K562 (cell line): ENCODE data around the gene PLAGL1. TPM values are rescaled to one million over a fixed set of nuclear protein-coding genes. Genes with fewer than 3 reads are reported as not detected.
A peak's percentile ranks its signal among the peaks of the same experiment; 100 is the strongest.

Experiments
- C11orf30 ChIP-seq: fragments of 450-650 bp; IDR thresholded peaks from 2 replicates; pipeline ENCODE4 v1.6.1; 2016; ENCODE audit warnings: low read depth, mild to moderate bottlenecking
- E2F3 ChIP-seq: fragments of 250-450 bp; sonication (Bioruptor Pico); IDR thresholded peaks from 2 replicates; pipeline ENCODE4 v1.4.0; 2020; ENCODE audit warnings: mild to moderate bottlenecking
- MAFF ChIP-seq: IDR thresholded peaks from 2 replicates; pipeline ENCODE4 v1.6.1; 2012; ENCODE audit warnings: low read length, improper control_type of control experiment
- MAFG ChIP-seq: fragments of 450-650 bp; conservative IDR thresholded peaks from 2 replicates; pipeline ENCODE4 v1.6.1; 2016; ENCODE audit warnings: missing genetic modification characterization, missing compliant biosample characterization
- PCBP2 ChIP-seq: fragments of 200-400 bp; formaldehyde crosslinking; IDR thresholded peaks from 2 replicates; pipeline ENCODE4 v1.6.1; 2018; ENCODE audit warnings: low read length, low read depth, mild to moderate bottlenecking, moderate library complexity; ENCODE audit not compliant: poor library complexity, severe bottlenecking
- ZNF316 ChIP-seq: fragments of 450-650 bp; IDR thresholded peaks from 2 replicates; pipeline ENCODE4 v1.6.1; 2016
- polyA plus RNA-seq, 8 experiments: library from polyadenylated mRNA; depleted of rRNA in 4 of 8; stranded (reverse) in 5 of 8; unstranded in 3 of 8; fragments of >200 nt; fragmentation: Nextera tagmentation in 2 of 8; fragmentation: Illumina TruSeq in 1 of 8; extraction: Ambion mirVana in 2 of 8; extraction: Trizol in 1 of 8; gene quantifications; 2 replicates each; pipeline versions ENCODE4 v1.2.1 to v1.2.3, GENCODE V29; 2011 to 2014; ENCODE audit warnings: inconsistent platforms in 1 of 8, missing spikeins in 1 of 8
- total RNA-seq, 7 experiments: library from RNA; depleted of rRNA in 6 of 7; stranded (reverse); fragments of >200 nt in 6 of 7; fragmentation: Illumina TruSeq in 2 of 7; extraction: Trizol in 2 of 7; gene quantifications; 2 replicates each; pipeline versions ENCODE4 v1.2.1 to v1.2.3, GENCODE V29; 2011 to 2021; ENCODE audit warnings: low replicate concordance in 1 of 7
- TF ChIP-seq, protein P1 (sequence below): sonication (generic); IDR thresholded peaks from 2 replicates; pipeline ENCODE4 v1.6.1; 2016
- TF ChIP-seq, protein P2 (sequence below): fragments of 200-600 bp; sonication (generic); IDR thresholded peaks from one replicate; pipeline ENCODE4 v1.6.1; 2012; ENCODE audit warnings: mild to moderate bottlenecking, low read depth, low read length, inconsistent platforms
- TF ChIP-seq, protein P3 (sequence below): fragments of 250-450 bp; sonication (Bioruptor Pico); IDR thresholded peaks from 2 replicates; pipeline ENCODE4 v1.8.0; 2022; ENCODE audit warnings: moderate library complexity, mild to moderate bottlenecking, inconsistent platforms
- TF ChIP-seq, protein P4 (sequence below): fragments of 250-450 bp; sonication (Bioruptor Pico); IDR thresholded peaks from 2 replicates; pipeline ENCODE4 v1.4.0; 2020; ENCODE audit warnings: mild to moderate bottlenecking, moderate library complexity, borderline replicate concordance
- TF ChIP-seq, protein P5 (sequence below): fragments of 250-450 bp; sonication (Bioruptor Pico); IDR thresholded peaks from 2 replicates; pipeline ENCODE4 v1.4.0; 2020; ENCODE audit warnings: mild to moderate bottlenecking, moderate library complexity

The PLAGL1 gene
- total and polyA plus RNA-seq, 9 of the 15 experiments (the other 6 are each of a cell fraction or from before 2014, with no cell fraction given) = 4.9 to 29.6 (median 13.2) TPM

DNA sequence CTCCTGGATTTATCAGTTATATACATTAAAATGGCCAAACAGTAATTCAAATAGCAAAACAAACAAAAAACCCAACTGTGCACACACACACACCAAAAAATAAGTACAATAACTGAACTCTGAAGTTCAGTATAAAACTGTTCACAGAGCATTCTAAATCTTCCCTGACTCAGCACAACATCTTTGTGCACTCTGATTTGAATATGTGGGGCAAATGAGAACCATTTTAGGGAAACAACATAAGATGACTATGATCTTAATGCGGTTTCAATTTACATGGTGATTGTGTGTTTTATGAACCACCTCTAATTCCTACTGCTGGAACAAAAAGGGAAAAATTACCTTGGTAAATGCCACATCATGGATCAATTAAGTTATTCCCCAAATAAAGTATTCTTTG is 41.7 kb downstream of the PLAGL1 start (continued):
- TF ChIP-seq PCBP2 (no peak), E2F3 (CRISPR knock-in tag) (no peak), MAFF (peak; percentile 35; the same call in 1 of the 2 replicates), MAFG (tag) (peak; percentile 77), C11orf30 (peak; percentile 82), ZNF316 (peak; percentile 91)
- TF ChIP-seq, protein P1, sequence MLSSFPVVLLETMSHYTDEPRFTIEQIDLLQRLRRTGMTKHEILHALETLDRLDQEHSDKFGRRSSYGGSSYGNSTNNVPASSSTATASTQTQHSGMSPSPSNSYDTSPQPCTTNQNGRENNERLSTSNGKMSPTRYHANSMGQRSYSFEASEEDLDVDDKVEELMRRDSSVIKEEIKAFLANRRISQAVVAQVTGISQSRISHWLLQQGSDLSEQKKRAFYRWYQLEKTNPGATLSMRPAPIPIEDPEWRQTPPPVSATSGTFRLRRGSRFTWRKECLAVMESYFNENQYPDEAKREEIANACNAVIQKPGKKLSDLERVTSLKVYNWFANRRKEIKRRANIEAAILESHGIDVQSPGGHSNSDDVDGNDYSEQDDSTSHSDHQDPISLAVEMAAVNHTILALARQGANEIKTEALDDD = no peak
- TF ChIP-seq, protein P2, sequence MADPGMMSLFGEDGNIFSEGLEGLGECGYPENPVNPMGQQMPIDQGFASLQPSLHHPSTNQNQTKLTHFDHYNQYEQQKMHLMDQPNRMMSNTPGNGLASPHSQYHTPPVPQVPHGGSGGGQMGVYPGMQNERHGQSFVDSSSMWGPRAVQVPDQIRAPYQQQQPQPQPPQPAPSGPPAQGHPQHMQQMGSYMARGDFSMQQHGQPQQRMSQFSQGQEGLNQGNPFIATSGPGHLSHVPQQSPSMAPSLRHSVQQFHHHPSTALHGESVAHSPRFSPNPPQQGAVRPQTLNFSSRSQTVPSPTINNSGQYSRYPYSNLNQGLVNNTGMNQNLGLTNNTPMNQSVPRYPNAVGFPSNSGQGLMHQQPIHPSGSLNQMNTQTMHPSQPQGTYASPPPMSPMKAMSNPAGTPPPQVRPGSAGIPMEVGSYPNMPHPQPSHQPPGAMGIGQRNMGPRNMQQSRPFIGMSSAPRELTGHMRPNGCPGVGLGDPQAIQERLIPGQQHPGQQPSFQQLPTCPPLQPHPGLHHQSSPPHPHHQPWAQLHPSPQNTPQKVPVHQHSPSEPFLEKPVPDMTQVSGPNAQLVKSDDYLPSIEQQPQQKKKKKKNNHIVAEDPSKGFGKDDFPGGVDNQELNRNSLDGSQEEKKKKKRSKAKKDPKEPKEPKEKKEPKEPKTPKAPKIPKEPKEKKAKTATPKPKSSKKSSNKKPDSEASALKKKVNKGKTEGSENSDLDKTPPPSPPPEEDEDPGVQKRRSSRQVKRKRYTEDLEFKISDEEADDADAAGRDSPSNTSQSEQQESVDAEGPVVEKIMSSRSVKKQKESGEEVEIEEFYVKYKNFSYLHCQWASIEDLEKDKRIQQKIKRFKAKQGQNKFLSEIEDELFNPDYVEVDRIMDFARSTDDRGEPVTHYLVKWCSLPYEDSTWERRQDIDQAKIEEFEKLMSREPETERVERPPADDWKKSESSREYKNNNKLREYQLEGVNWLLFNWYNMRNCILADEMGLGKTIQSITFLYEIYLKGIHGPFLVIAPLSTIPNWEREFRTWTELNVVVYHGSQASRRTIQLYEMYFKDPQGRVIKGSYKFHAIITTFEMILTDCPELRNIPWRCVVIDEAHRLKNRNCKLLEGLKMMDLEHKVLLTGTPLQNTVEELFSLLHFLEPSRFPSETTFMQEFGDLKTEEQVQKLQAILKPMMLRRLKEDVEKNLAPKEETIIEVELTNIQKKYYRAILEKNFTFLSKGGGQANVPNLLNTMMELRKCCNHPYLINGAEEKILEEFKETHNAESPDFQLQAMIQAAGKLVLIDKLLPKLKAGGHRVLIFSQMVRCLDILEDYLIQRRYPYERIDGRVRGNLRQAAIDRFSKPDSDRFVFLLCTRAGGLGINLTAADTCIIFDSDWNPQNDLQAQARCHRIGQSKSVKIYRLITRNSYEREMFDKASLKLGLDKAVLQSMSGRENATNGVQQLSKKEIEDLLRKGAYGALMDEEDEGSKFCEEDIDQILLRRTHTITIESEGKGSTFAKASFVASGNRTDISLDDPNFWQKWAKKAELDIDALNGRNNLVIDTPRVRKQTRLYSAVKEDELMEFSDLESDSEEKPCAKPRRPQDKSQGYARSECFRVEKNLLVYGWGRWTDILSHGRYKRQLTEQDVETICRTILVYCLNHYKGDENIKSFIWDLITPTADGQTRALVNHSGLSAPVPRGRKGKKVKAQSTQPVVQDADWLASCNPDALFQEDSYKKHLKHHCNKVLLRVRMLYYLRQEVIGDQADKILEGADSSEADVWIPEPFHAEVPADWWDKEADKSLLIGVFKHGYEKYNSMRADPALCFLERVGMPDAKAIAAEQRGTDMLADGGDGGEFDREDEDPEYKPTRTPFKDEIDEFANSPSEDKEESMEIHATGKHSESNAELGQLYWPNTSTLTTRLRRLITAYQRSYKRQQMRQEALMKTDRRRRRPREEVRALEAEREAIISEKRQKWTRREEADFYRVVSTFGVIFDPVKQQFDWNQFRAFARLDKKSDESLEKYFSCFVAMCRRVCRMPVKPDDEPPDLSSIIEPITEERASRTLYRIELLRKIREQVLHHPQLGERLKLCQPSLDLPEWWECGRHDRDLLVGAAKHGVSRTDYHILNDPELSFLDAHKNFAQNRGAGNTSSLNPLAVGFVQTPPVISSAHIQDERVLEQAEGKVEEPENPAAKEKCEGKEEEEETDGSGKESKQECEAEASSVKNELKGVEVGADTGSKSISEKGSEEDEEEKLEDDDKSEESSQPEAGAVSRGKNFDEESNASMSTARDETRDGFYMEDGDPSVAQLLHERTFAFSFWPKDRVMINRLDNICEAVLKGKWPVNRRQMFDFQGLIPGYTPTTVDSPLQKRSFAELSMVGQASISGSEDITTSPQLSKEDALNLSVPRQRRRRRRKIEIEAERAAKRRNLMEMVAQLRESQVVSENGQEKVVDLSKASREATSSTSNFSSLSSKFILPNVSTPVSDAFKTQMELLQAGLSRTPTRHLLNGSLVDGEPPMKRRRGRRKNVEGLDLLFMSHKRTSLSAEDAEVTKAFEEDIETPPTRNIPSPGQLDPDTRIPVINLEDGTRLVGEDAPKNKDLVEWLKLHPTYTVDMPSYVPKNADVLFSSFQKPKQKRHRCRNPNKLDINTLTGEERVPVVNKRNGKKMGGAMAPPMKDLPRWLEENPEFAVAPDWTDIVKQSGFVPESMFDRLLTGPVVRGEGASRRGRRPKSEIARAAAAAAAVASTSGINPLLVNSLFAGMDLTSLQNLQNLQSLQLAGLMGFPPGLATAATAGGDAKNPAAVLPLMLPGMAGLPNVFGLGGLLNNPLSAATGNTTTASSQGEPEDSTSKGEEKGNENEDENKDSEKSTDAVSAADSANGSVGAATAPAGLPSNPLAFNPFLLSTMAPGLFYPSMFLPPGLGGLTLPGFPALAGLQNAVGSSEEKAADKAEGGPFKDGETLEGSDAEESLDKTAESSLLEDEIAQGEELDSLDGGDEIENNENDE = no peak
- TF ChIP-seq, protein P3, sequence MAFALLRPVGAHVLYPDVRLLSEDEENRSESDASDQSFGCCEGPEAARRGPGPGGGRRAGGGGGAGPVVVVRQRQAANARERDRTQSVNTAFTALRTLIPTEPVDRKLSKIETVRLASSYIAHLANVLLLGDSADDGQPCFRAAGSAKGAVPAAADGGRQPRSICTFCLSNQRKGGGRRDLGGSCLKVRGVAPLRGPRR (CRISPR knock-in tag) = no peak
- TF ChIP-seq, protein P4, sequence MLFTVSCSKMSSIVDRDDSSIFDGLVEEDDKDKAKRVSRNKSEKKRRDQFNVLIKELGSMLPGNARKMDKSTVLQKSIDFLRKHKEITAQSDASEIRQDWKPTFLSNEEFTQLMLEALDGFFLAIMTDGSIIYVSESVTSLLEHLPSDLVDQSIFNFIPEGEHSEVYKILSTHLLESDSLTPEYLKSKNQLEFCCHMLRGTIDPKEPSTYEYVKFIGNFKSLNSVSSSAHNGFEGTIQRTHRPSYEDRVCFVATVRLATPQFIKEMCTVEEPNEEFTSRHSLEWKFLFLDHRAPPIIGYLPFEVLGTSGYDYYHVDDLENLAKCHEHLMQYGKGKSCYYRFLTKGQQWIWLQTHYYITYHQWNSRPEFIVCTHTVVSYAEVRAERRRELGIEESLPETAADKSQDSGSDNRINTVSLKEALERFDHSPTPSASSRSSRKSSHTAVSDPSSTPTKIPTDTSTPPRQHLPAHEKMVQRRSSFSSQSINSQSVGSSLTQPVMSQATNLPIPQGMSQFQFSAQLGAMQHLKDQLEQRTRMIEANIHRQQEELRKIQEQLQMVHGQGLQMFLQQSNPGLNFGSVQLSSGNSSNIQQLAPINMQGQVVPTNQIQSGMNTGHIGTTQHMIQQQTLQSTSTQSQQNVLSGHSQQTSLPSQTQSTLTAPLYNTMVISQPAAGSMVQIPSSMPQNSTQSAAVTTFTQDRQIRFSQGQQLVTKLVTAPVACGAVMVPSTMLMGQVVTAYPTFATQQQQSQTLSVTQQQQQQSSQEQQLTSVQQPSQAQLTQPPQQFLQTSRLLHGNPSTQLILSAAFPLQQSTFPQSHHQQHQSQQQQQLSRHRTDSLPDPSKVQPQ (CRISPR knock-in tag) = no peak
- TF ChIP-seq, protein P5, sequence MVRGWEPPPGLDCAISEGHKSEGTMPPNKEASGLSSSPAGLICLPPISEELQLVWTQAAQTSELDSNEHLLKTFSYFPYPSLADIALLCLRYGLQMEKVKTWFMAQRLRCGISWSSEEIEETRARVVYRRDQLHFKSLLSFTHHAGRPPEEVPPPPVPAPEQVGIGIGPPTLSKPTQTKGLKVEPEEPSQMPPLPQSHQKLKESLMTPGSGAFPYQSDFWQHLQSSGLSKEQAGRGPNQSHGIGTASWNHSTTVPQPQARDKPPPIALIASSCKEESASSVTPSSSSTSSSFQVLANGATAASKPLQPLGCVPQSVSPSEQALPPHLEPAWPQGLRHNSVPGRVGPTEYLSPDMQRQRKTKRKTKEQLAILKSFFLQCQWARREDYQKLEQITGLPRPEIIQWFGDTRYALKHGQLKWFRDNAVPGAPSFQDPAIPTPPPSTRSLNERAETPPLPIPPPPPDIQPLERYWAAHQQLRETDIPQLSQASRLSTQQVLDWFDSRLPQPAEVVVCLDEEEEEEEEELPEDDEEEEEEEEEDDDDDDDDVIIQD = no peak
